Prostate gland (tissue), 2 donors: ENCODE results near the gene GPR137.
A peak's percentile ranks its signal among the peaks of the same experiment; 100 is the strongest.

ENCODE experiments used
- CTCF ChIP-seq, 4 experiments: fragments of 200-600 bp in 2 of 4; fragments of 450-650 bp in 2 of 4; sonication (generic) in 2 of 4; IDR thresholded peaks; 1 replicate in 3 of 4; 2 replicates in 1 of 4; pipeline ENCODE4 v1.5.1; 2016 to 2019; ENCODE audit warnings: antibody characterized with exemption in 4 of 4, mild to moderate bottlenecking in 2 of 4, moderate library complexity in 2 of 4
- POLR2A ChIP-seq: fragments of 450-650 bp; IDR thresholded peaks from one replicate; pipeline ENCODE4 v1.6.1; 2016; ENCODE audit warnings: antibody characterized with exemption, mild to moderate bottlenecking

DNA sequence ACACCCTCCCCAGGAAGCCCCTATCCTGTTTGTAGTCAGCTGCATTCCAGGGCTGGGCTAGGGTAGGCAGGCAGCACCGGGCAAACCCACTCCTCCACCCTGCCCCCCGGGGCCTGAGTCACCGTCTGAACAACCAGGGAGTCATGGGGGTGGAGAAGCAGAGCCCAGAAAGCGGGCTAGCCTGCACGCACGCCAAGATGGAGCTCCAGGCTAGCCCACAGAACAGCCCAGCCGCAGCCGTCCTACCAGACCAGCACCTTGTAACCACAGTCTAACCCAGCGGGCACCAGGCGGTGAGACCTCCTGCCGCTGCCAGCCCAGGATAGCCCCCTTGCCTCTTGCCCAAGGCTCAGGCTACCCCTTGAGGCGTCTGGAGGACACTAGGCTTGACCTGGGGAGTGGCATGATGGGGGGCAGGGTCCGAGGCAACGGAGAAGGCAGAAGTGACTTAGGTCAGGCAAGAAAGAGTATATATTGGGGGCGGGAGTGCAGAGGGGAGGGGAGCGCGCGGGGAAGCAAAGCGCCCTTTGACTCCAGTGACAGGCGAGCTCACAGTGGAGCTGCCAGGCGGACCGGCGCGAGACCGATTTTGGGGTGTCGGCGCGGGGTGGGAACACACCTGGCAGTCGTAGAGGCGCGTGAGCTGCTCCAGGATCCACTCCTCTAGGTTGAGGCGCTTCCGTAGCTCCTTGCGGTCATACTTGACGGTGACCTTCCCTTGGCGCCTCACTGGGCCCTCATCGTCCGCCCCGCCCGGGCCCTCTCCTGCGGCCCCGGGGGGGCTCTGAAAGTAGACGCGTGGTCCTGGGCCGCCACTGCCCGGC is 39.6 kb upstream of the GPR137 start:
- TF ChIP-seq CTCF (IDR thresholded peaks at IDR 0.05) (no peak), POLR2A (peak; percentile 38)
